Activated CD4-positive, alpha-beta T cell treated with anti-CD3 and anti-CD28 coated beads for 48 hours (primary cell): Measurements from ENCODE around the gene IRAK2.
"Not testable (repeated sequence)": the region's sequence is repeated elsewhere in the genome, so short reads cannot be mapped to it uniquely, and the experiment has no call there.

Source experiments
- DNase-seq: peaks from one replicate; pipeline ENCODE4 v3.0.0-alpha.2; 2020

The IRAK2 gene

DNA sequence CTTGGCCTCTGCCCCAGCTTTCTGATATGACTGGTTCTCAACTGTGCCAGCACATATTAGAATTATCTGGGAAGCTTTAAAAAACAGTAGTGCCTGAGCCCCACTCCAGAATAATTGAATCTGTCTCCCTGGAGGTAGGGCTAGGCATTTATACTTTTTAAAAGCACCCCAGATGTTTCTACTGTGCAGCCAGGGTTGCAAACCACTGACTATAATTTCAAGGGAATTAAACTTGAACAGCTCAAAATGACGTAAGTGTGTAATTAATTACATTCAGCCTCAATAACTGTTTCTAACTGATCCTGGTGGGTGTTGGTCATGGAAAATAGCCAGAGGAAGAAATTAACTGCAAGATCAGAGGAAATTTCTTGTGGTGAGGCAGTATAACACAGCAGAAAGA lies 4.4 kb upstream of the IRAK2 start:
- no peak for DNase-seq

DNA sequence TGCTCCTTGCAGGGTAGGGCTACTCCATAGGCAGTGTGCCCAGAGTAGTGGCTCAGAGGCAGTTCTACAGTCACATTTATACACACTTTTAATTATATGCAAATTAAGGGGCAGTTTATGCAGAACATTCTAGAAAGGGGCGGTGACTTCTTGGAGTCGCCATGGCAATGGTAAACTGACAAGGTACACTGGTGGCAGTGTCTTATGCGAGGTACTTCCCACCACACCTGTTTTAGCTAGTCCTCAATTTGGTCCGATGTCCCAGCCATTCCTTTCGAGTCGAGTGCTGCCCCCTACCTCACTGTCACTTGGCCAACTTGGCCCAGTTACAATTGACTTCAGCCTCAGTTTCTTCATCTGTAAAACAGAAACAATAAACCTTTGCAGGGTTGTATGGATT lies 3.8 kb upstream of the IRAK2 start:
- no peak for DNase-seq

GRCh38 chr3:10162185-10162584 lies 2.5 kb upstream of the IRAK2 start:
- no peak for DNase-seq

GRCh38 chr3:10164201-10164545 lies 546 bp upstream of the IRAK2 start:
- DNase-seq, result not testable (repeated sequence)

DNA sequence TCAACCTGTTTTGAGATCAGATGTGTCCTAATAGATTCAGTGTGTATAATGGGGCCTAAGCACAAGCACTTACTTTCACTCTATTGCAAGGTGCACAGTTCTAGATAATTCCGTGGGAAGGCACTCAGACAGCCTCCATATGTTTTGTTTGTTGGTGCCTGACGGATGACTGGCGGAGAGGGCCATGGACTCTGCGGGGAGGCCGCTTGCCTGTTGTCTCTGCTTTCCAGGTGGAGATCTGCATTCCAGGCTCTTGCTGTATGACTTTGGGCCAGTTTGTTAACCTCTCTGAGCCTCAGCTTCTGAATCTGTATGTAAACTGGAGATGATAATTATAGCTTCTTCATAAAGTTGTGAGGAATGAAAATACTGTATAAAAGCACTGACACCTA lies 1.5 kb downstream of the IRAK2 start:
- no peak for DNase-seq

GRCh38 chr3:10169000-10169496 lies 4.3 kb downstream of the IRAK2 start:
- no peak for DNase-seq

DNA sequence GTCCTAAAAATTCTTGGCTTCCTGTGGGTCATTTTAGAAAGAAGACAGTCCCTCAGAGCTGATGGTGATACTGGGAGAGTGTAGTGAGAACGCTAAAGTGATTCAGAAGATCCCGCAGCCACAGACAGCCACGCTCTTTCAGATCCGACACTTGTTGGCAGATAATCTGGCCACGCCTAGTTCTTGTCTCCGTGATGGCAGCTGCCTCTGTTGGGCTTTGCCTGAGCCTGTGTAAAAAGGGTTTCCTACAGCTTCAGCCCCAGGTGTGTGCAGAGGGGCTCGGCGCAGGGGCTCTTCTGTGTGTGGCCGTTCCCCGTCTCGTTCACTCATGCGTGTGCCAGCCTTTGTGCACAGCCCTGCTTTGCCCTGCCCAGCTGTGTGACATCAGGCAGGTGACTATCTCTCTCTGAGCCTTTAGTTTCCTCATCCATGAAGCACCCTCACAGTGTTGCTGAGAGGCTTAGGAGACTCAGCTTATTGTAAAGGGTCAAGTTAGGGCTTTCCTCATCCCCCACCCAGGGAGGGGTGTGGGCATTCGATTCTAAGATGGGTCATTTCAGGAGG lies 6.3 kb downstream of the IRAK2 start:
- no peak for DNase-seq

GRCh38 chr3:10173095-10173925 lies 8.6 kb downstream of the IRAK2 start:
- no peak for DNase-seq

- no peak for DNase-seq
These were observed 9.3 kb downstream of the IRAK2 start for GRCh38 chr3:10173926-10174435.

DNA sequence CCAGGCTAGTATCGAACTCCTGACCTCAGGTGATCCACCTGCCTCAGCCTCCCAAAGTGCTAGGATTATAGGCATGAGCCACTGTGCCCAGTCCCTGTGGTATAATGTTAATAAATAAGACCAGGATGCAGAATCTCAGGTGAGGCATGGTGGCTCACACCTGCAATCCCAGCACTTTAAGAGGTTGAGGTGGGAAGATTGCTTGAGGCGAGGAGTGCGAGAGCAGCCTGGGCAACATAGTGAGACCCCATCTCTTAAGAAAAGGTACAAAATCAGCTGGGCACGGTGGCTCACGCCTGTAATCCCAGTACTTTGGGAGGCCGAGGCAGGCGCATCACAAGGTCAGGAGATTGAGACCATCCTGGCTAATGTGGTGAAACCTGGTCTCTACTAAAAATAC lies 10.6 kb downstream of the IRAK2 start:
- DNase-seq, result not testable (repeated sequence)

DNA sequence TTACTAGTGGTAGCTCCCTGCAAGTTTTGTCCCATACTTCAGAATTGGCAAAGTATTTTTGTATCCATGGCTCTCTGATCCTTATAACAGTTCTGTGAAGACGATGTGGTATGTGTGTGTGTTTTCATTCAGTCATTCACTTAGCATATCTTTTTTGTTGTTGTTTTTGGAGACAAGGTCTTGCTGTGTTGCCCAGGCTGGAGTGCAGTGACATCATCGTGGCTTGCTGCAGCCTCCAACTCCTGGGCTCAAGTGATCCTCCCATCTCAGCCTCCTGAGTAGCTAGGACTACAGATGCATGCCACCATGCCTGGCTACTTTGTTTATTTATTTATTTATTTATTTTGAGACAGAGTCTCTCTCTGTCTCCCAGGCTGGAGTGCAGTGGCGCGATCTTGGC lies 11.4 kb downstream of the IRAK2 start:
- not testable (repeated sequence) for DNase-seq

DNA sequence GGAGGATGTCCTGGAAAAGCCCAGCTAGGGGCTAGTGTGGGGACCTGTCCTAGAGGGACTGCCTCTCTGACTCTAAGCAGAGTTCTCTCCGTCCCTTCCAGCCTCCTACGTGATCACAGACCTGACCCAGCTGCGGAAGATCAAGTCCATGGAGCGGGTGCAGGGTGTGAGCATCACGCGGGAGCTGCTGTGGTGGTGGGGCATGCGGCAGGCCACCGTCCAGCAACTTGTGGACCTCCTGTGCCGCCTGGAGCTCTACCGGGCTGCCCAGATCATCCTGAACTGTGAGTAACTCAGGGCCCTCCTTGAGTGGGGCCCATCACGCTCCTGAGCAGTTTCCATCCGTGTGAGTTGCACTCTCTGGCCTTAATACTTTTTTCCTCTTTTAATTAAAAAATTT lies 13.0 kb downstream of the IRAK2 start:
- DNase-seq, result no peak

GRCh38 chr3:10178892-10179291 lies 14.2 kb downstream of the IRAK2 start:
- no peak for DNase-seq

DNA sequence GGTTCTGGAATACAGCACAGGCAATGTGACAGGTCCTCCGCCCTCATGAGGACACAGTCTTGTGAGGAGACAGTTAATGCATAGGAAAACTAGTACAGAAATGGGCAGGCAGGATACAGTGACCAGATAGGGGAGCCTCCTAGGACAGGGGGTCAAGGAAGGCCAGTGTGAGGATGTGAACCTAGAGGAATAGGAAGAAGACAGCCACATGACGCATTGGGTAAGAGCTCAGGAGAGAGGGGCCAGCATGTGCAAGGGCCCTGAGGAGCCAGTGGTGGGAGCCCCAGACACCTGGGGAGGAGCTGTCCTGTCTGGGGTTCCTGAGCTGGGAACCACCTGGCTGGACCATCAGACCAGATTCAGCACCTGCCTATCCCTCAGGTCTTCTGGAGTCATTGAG lies 15.6 kb downstream of the IRAK2 start:
- DNase-seq, result no peak

DNA sequence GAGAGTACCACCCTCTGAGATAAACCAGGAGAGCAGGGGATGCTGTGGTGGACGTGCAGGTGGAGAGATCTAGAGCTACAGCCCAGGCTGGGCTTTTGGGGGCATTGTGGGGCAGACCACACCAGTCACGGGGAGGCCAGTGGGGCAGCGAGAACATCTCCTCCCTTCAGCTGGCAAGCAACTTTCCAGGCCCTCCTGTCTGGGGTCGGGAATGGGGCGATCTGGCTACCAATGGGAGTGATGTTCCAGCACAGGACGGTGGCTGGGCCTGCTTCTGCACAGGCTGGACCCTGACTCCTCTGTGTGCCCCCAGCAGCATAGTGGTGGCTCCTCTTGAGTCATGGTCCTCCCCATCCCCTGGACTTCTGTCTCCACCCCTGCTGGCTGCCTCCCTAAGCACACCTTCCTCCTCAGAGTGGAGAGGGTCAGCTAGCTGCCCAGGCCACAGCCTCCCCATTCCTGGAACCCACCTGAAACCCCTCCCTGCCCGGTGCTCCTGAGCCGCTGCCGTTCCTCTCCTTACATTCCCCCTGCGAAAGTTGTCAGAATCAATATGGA lies 16.1 kb downstream of the IRAK2 start:
- DNase-seq, result no peak

DNA sequence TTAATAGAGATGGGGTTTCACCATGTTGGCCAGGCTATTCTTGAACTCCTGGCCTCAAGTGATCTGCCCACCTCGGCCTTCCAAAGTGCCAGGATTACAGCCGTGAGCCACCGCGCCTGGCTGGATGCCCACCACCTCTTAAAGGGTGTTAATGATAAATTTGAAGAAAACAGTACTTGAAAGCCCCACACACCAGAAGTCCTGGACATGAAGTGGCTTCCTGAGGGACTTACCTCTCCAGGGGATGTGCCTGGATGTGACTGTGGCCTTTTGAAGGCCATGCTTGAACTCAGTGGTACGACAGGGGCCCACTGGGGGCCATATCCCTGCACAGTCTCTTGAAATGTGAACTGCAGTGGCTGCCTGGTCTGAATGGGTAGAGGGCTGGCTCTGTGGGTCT lies 18.2 kb downstream of the IRAK2 start:
- DNase-seq, result no peak

DNA sequence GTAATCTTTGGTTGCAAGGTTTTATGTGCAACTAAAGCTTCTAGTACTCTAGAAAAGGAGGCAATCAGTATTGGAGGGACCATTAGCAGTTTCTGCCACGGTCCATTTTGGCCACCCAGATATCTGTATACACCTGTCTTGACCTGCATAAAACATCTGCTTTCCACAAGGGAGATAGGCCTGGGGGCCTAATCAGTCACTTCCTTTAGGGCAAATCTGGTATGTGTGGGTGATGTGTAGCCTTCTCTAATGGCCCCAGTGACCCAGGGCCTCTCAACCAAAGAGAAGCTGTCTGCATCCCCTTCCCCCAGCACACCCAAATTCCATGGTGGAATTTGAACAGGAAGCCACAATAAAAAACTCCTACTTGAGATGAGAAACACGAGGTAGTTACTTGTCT lies 19.5 kb downstream of the IRAK2 start:
- no peak for DNase-seq

GRCh38 chr3:10185804-10186762 lies 21.4 kb downstream of the IRAK2 start:
- no peak for DNase-seq

DNA sequence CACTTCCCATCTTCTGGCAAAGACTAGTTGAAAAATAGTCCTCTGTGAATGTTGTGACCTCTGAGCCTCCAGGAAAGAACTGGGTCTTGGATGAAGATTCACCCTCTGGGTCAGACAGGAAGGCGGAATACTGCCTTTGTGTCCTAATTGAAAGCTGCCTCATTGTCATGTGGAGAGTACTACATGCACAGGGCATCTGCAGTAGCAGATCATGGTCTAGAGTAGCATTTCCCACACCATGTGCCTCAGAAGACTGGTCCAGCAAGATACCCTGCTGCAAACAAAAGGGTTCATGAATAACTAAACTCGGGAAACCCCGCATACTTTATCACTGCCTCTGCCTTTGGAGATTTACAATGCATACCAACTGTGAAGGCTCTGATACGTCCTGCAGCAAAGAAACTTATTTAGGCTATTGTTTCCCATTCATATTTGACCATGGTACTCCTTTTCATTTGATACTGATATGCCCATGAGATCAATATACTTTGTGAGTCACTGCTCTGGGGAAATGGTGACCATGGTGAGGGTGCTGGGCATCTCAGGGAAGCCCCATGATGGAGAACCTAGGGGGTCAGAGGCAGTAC lies 22.7 kb downstream of the IRAK2 start:
- DNase-seq, result no peak

DNA sequence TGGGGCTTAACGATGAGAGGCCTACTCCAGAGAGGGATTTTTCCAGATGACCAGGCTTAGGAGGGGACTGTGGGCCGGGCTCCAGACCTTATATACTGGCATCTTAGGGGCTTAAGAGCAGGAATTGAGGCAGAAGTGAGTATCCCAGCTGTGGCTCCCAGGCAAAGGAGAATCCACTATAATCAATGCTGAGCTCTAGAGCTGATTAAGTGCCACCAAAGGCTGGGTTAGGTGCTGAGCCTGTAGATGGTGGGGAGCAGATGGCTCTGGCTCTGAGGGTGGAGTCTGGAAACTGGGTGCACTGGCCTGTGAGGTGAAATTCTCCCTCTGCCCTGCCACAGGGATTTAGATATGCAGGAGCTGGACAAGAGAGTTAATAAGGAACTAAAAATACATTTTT lies 23.2 kb downstream of the IRAK2 start:
- no peak for DNase-seq

DNA sequence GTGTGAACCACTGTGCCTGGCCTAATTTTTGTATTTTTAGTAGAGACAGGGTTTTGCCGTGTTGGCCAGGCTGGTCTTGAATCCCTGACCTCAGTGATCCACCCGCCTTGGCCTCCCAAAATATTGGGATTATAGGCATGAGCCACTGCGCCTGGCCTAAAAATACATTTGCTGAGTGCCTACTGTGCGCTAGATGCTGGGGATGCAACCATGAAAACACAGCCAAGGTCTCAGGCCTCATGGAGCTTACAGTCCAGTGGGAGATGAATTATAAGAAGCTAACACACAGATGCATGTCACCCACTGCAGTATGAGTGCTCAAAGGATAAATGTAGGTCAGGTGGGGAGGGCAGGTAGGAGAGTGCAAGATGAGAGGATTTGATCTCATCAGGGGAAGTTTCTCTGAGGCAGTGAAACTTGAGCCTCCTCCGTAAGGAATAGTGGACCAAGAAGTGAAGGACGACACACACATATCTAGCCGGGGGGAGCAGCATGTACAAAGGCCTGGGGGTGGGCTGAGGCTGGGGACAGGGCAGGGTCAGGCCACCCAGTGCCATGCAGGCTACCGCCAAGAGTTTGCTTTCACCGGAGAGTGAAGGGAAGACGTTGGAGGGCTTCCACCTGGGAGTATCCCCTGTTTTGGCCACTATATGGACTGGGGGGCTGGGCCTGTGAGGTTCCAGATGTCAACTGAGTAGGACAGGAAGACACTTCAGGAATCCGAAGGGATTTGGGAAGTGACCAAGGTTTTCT lies 24.3 kb downstream of the IRAK2 start:
- no peak for DNase-seq
